Measurements from ENCODE around the gene TNRC6B.

Gene TNRC6B

DNA sequence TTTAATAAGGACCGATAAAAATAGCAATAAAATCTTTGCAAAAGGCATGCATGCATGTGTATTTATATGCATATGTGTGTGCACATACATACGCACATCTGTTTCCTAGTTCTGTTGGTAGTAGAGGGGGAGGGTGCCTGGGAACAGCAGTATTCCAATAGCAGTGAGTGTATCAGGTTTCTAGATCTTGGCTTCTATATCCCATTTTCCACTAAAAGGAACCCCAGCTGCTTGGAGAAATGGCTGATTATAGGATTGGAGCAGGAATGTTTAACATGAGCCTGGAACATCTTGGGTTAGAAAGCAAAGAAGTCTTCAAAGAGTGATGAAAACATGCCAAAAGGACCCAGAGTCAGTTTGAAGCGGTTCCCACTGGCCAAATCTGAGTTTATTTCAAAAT is 21.0 kb downstream of the TNRC6B start:
- TF ChIP-seq, protein P1, sequence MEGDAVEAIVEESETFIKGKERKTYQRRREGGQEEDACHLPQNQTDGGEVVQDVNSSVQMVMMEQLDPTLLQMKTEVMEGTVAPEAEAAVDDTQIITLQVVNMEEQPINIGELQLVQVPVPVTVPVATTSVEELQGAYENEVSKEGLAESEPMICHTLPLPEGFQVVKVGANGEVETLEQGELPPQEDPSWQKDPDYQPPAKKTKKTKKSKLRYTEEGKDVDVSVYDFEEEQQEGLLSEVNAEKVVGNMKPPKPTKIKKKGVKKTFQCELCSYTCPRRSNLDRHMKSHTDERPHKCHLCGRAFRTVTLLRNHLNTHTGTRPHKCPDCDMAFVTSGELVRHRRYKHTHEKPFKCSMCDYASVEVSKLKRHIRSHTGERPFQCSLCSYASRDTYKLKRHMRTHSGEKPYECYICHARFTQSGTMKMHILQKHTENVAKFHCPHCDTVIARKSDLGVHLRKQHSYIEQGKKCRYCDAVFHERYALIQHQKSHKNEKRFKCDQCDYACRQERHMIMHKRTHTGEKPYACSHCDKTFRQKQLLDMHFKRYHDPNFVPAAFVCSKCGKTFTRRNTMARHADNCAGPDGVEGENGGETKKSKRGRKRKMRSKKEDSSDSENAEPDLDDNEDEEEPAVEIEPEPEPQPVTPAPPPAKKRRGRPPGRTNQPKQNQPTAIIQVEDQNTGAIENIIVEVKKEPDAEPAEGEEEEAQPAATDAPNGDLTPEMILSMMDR (IDR thresholded peaks at IDR 0.05; ENCODE audit: low read depth, low read length) = no peak
- no peak for DNase-seq (ENCODE audit: extremely low read depth, low read depth)

DNA sequence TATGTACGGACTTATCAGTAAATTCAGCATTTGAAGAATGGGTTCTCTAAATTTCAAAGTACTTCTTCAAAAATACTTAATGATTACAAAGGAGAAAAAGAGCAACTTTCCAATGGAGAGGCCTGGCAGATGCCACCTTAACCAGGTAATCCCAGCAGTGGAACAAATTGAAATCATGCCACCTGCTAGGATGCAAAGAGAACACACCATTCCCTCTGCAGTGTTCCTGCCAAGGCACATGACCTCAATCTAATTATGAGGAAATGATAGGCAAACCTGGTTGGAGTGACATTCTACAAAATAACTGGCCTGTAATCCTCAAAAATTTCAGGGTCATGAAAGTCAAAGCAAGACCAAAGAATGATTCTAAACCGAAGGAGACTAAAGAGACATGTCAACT is 21.5 kb downstream of the TNRC6B start:
- TF ChIP-seq, protein P1 (IDR thresholded peaks at IDR 0.05; ENCODE audit: low read depth, low read length) = no peak
- DNase-seq (ENCODE audit: extremely low read depth, low read depth) = no peak

DNA sequence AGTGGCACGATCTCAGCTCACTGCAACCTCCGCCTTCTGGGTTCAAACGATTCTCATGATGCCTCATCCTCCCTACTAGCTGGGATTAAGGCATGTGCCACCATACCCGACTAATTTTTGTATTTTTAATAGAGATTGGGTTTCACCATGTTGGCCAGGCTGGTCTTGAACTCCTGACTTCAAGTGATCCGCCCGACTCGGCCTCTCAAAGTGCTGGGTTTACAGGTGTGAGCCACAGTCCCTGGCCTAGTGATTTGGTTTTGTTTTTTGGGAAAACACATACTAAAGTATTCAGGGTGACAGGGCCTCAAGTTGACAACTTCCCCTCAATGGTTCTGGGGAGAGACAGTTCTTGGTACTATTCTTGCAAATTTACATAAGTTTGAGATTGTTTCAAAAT is 22.1 kb downstream of the TNRC6B start:
- TF ChIP-seq, protein P1 (IDR thresholded peaks at IDR 0.05; ENCODE audit: low read depth, low read length) = no peak
- no peak for DNase-seq (ENCODE audit: extremely low read depth, low read depth)

DNA sequence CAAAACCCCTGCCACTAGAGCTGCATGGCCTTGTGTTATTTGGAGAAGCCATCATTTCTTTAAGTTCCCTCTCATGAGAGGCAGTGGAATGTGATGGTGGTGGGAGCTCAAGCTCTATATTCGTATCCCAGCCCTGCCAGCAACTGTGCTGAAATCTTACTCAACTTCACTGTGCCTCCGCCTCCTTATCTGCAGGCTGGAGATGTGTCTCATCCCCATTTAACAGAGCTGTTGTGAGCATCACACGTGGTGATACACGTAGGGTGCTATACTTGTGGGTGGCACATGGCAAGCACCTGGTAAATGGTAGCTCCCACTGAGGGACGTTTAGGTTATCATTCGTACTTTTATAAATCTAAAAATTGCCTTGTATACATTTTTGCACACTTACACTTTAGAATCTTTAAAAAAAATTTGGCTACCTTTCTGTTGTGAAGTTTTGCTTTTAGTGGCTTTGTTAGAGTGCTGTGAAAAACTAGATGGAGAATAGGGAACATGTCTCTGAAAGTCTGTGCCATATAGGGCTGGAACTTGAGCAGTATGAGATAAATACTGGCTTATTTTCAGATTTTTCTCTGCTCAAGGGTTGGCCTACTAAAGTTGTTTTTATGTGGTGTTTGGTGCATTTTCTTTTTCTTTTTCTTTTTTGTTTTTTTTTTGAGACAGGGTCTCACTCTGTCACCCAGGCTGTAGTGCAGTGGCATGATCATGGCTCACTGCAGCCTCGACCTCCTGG is 23.2 kb downstream of the TNRC6B start:
- TF ChIP-seq, protein P1 (IDR thresholded peaks at IDR 0.05; ENCODE audit: low read depth, low read length) = no peak
- no peak for DNase-seq (ENCODE audit: extremely low read depth, low read depth)

DNA sequence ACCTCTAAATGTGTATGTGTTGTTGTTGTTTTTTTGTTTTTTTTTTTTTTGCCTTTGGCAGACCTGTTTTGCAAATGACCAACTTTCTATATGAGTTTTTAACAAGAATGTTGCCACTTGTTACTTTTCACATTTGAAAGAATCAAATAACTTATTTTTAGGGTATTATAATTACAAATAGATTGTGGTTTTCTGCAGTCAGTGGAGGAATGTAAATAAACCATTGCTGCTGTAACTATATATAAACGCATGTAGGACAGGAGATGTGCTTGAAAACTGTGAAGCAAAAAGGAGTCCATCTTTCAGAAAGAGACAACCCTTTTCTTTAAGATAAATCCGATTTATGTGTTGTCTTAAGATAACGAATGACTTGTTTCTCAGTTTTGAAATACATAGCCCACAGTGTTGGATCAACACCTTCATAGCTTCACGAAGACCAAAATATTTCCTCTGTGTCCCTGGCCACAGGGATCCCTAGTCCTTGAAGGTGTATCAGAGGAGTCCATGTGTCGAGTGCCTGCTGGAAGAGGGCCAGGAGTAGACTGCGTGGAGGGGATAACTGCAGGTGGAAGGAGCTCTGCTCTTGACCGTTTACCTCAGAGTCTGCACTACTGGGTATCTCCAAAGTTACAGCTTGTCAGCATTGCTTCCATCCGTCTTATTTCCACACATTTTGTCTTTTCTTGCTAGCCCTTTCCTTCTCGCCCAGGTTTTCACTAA is 24.7 kb downstream of the TNRC6B start:
- DNase-seq (ENCODE audit: extremely low read depth, low read depth) = no peak
- TF ChIP-seq, protein P1 (IDR thresholded peaks at IDR 0.05; ENCODE audit: low read depth, low read length) = no peak

DNA sequence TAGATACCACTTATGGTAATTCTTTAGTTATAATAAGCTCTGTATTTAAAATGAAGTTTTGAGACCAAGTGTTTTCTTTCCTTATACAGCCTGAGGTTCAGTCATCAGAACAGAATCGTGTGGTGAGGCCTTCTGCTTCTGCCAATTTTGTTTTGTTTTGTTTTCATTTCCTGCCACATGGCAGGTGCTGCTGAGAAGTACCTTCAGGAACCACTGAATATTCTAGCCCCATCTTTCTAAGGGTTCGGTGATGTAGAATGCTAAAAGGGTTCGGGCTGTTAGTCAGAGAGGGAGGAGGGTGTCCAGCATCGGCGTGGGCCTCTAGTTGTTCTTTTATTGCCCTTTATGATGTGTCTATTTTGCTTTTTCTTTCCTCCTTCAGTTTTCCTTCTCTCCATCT is 25.8 kb downstream of the TNRC6B start:
- TF ChIP-seq, protein P1 (IDR thresholded peaks at IDR 0.05; ENCODE audit: low read depth, low read length) = no peak

More for the DNA sequence above, 25.8 kb downstream of the TNRC6B start:
- no peak for DNase-seq (ENCODE audit: extremely low read depth, low read depth)

Measured in AG09319 (cell line).